HG03045 (cell line): ENCODE measurements around the gene PALLD.

Experiments
- ATAC-seq: cut with Tn5 transposase; IDR thresholded peaks from one replicate; pipeline ENCODE4 v1.9.1; 2021; ENCODE audit warnings: mild to moderate bottlenecking, moderate library complexity; ENCODE audit not compliant: unreplicated experiment

The PALLD gene

GRCh38 chr4:168837922-168838321, 341.1 kb downstream of the PALLD start:
- no peak for ATAC-seq

- no peak for ATAC-seq
These were observed 343.0 kb downstream of the PALLD start for GRCh38 chr4:168839758-168840391.

GRCh38 chr4:168840392-168840763, 343.5 kb downstream of the PALLD start:
- no peak for ATAC-seq

- no peak for ATAC-seq
These were observed 344.3 kb downstream of the PALLD start for GRCh38 chr4:168841000-168841671.

GRCh38 chr4:168841672-168842019, 344.8 kb downstream of the PALLD start:
- no peak for ATAC-seq

- ATAC-seq: no peak
These were observed 345.3 kb downstream of the PALLD start for GRCh38 chr4:168842186-168842585.

GRCh38 chr4:168843635-168844034, 346.8 kb downstream of the PALLD start:
- no peak for ATAC-seq

- no peak for ATAC-seq
These were observed 347.6 kb downstream of the PALLD start for GRCh38 chr4:168844353-168845049.

GRCh38 chr4:168845897-168846296, 349.0 kb downstream of the PALLD start:
- no peak for ATAC-seq

GRCh38 chr4:168846414-168846813, 349.6 kb downstream of the PALLD start:
- ATAC-seq: no peak

- ATAC-seq: no peak
These were observed 351.1 kb downstream of the PALLD start for GRCh38 chr4:168847771-168848502.

GRCh38 chr4:168849030-168849675, 352.3 kb downstream of the PALLD start:
- ATAC-seq: no peak

GRCh38 chr4:168849997-168850396, 353.1 kb downstream of the PALLD start:
- no peak for ATAC-seq

GRCh38 chr4:168852387-168852786, 355.5 kb downstream of the PALLD start:
- ATAC-seq: no peak

- ATAC-seq: no peak
These were observed 356.3 kb downstream of the PALLD start for GRCh38 chr4:168852933-168853713.

- no peak for ATAC-seq
These were observed 356.9 kb downstream of the PALLD start for GRCh38 chr4:168853770-168854169.

GRCh38 chr4:168854350-168854921, 357.6 kb downstream of the PALLD start:
- ATAC-seq: no peak

GRCh38 chr4:168856312-168856711, 359.5 kb downstream of the PALLD start:
- ATAC-seq: no peak

GRCh38 chr4:168857009-168857408, 360.2 kb downstream of the PALLD start:
- no peak for ATAC-seq
